Neural progenitor cell (in vitro differentiated cells): ENCODE data around the gene RBBP7.

Source experiments
- CTCF ChIP-seq: fragments of 200-600 bp; sonication (generic); IDR thresholded peaks from 2 replicates; pipeline ENCODE4 v1.5.1; 2017; ENCODE audit warnings: antibody characterized with exemption, mild to moderate bottlenecking
- EZH2 ChIP-seq: fragments of 200-600 bp; sonication (generic); IDR thresholded peaks from 2 replicates; pipeline ENCODE4 v1.6.1; 2017; ENCODE audit warnings: antibody characterized with exemption, mild to moderate bottlenecking, moderate library complexity
- EZH2phosphoT487 ChIP-seq: fragments of 200-600 bp; sonication (generic); IDR thresholded peaks from 2 replicates; pipeline ENCODE4 v1.6.1; 2017; ENCODE audit warnings: antibody characterized with exemption

GRCh38 chrX:16826207-16826606, 44.0 kb downstream of the RBBP7 start:
- peak; percentile 78 for TF ChIP-seq CTCF
- TF ChIP-seq EZH2phosphoT487, result no peak
- no peak for TF ChIP-seq EZH2
